H1 (cell line): ENCODE data around the gene SLC26A11. TPM values are rescaled to one million over a fixed set of nuclear protein-coding genes. Genes with fewer than 3 reads are reported as not detected.

Source experiments
- CTCF ChIA-PET: fragments of 300-600 bp; sonication (Branson Sonifier 250); formaldehyde crosslinking; loops from one replicate; lab custom pipeline; 2021; ENCODE audit not compliant: partially characterized antibody; lab: Charles Lee
- POLR2A ChIA-PET: fragments of 300-600 bp; sonication (Branson Sonifier 250); formaldehyde crosslinking; loops from one replicate; lab custom pipeline; 2021; ENCODE audit warnings: inconsistent platforms; ENCODE audit not compliant: partially characterized antibody; lab: Charles Lee
- DNase-seq, 2 experiments: peaks; one replicate each; pipeline versions ENCODE4 v3.0.0 to v3.0.0-alpha.2; 2010 to 2022; ENCODE audit warnings: low spot score in 2 of 2, low read depth in 1 of 2, mixed read lengths in 1 of 2
- FAIRE-seq: peaks from 2 replicates; lab custom pipeline; 2011; peaks lifted over from hg19 to GRCh38; lab: Jason Lieb, UNC
- H2AFZ ChIP-seq: 2 replicates; pipeline ENCODE4 v1.8.1; 2012; ENCODE audit warnings: low read length, inconsistent platforms
- H2AK5ac ChIP-seq: 2 replicates; pipeline ENCODE4 v1.6.1; 2013; ENCODE audit warnings: low read depth, low read length
- H2BK120ac ChIP-seq: replicated peaks from 2 replicates; pipeline ENCODE3; 2013; ENCODE audit warnings: low read depth, low read length, inconsistent platforms
- H2BK12ac ChIP-seq: 2 replicates; pipeline ENCODE4 v1.6.1; 2013; ENCODE audit warnings: low read depth, low read length
- H2BK15ac ChIP-seq: 2 replicates; pipeline ENCODE4 v1.6.1; 2013; ENCODE audit warnings: low read length
- H2BK20ac ChIP-seq: 2 replicates; pipeline ENCODE4 v1.6.1; 2013; ENCODE audit warnings: low read length
- H2BK5ac ChIP-seq: 2 replicates; pipeline ENCODE4 v1.6.1; 2013; ENCODE audit warnings: low read depth, low read length
- H3K14ac ChIP-seq: 2 replicates; pipeline ENCODE4 v1.6.1; 2013; ENCODE audit warnings: inconsistent platforms; ENCODE audit not compliant: insufficient read length
- H3K18ac ChIP-seq: 2 replicates; pipeline ENCODE4 v1.6.1; 2013; ENCODE audit warnings: low read length; ENCODE audit errors: extremely low read depth
- H3K23ac ChIP-seq: 2 replicates; pipeline ENCODE4 v1.6.1; 2013; ENCODE audit warnings: inconsistent platforms; ENCODE audit not compliant: insufficient read length
- H3K23me2 ChIP-seq: 2 replicates; pipeline ENCODE4 v1.6.1; 2013; ENCODE audit warnings: low read depth, low read length
- H3K27ac ChIP-seq: 2 replicates; pipeline ENCODE4 v1.6.1; 2011; ENCODE audit warnings: low read depth, low read length, inconsistent platforms
- H3K27me3 ChIP-seq, 4 experiments: replicated peaks in 1 of 4; 1 replicate in 1 of 4; 2 replicates in 3 of 4; pipeline versions ENCODE4 v1.6.1 to v1.8.1; 2011 to 2013; ENCODE audit warnings: low read length in 3 of 4, mild to moderate bottlenecking in 3 of 4, inconsistent platforms in 2 of 4, mixed read lengths in 2 of 4, moderate library complexity in 1 of 4; ENCODE audit not compliant: control insufficient read depth in 3 of 4, insufficient read depth in 3 of 4; ENCODE audit errors: extremely low read depth in 1 of 4
- H3K36me3 ChIP-seq, 4 experiments: 2 replicates each; pipeline versions ENCODE4 v1.6.1 to v1.8.1; 2011 to 2013; ENCODE audit warnings: mild to moderate bottlenecking in 4 of 4, low read length in 3 of 4, moderate library complexity in 2 of 4, control low read depth in 1 of 4, inconsistent platforms in 1 of 4; ENCODE audit not compliant: insufficient read depth in 4 of 4, control insufficient read depth in 2 of 4
- H3K4ac ChIP-seq: replicated peaks from 2 replicates; pipeline ENCODE3; 2013; ENCODE audit warnings: low read length, low read depth, mixed read lengths, inconsistent platforms; ENCODE audit not compliant: insufficient read length
- H3K4me1 ChIP-seq, 4 experiments: replicated peaks in 1 of 4; 1 replicate in 1 of 4; 2 replicates in 3 of 4; pipeline versions ENCODE4 v1.6.1 to v1.8.1; 2011 to 2013; ENCODE audit warnings: low read length in 3 of 4, inconsistent platforms in 2 of 4, mixed read lengths in 1 of 4; ENCODE audit not compliant: insufficient read depth in 4 of 4, control insufficient read depth in 3 of 4
- H3K4me2 ChIP-seq, 2 experiments: 2 replicates each; pipeline versions ENCODE4 v1.6.1 to v1.8.1; 2011 to 2013; ENCODE audit warnings: low read depth in 2 of 2, low read length in 2 of 2, control low read depth in 1 of 2, inconsistent platforms in 1 of 2, mild to moderate bottlenecking in 1 of 2; ENCODE audit not compliant: insufficient read depth in 1 of 2
- H3K4me3 ChIP-seq, 4 experiments: fragments of 200-600, 300-600 bp in 1 of 4; sonication (generic), shearing (Covaris generic), sonication (Bioruptor Twin) in 1 of 4; 2 replicates each; pipeline versions ENCODE4 v1.5.1 to v1.8.1; 2011 to 2016; ENCODE audit warnings: low read length in 4 of 4, low read depth in 3 of 4, control low read depth in 2 of 4, inconsistent platforms in 2 of 4, mild to moderate bottlenecking in 2 of 4, mixed read lengths in 1 of 4, moderate library complexity in 1 of 4; ENCODE audit not compliant: insufficient read depth in 2 of 4; ENCODE audit errors: extremely low read depth in 1 of 4
- H3K56ac ChIP-seq: replicated peaks from 2 replicates; pipeline ENCODE3; 2013; ENCODE audit warnings: low read depth, mild to moderate bottlenecking, mixed read lengths, low read length, inconsistent platforms; ENCODE audit not compliant: insufficient read length
- H3K79me1 ChIP-seq: 2 replicates; pipeline ENCODE4 v1.6.1; 2013; ENCODE audit warnings: low read depth, low read length, control low read depth
- H3K79me2 ChIP-seq, 2 experiments: 2 replicates each; pipeline versions ENCODE4 v1.6.1 to v1.8.1; 2012 to 2013; ENCODE audit warnings: low read length in 2 of 2, mild to moderate bottlenecking in 2 of 2, inconsistent platforms in 1 of 2; ENCODE audit not compliant: insufficient read depth in 2 of 2, control insufficient read depth in 1 of 2
- H3K9ac ChIP-seq, 4 experiments: replicated peaks in 1 of 4; 1 replicate in 1 of 4; 2 replicates in 3 of 4; pipeline versions ENCODE4 v1.6.1 to v1.8.1; 2011 to 2013; ENCODE audit warnings: low read depth in 3 of 4, low read length in 3 of 4, control low read depth in 2 of 4, mild to moderate bottlenecking in 2 of 4, moderate library complexity in 2 of 4, inconsistent platforms in 1 of 4; ENCODE audit errors: extremely low read depth in 1 of 4
- H3K9me3 ChIP-seq, 2 experiments: 2 replicates each; pipeline versions ENCODE4 v1.6.1 to v1.8.1; 2012 to 2013; ENCODE audit warnings: mild to moderate bottlenecking in 2 of 2, moderate library complexity in 2 of 2, control low read depth in 1 of 2, inconsistent platforms in 1 of 2, low read depth in 1 of 2, low read length in 1 of 2, mixed read lengths in 1 of 2; ENCODE audit not compliant: insufficient read depth in 2 of 2
- H4K20me1 ChIP-seq, 2 experiments: replicated peaks in 1 of 2; 2 replicates each; pipeline versions ENCODE3 to v1.8.1; 2011 to 2013; ENCODE audit warnings: inconsistent platforms in 2 of 2, low read length in 2 of 2, mild to moderate bottlenecking in 1 of 2; ENCODE audit not compliant: insufficient read depth in 2 of 2, control insufficient read depth in 1 of 2
- H4K5ac ChIP-seq: 2 replicates; pipeline ENCODE4 v1.6.1; 2013; ENCODE audit warnings: low read length, low read depth, mixed read lengths, inconsistent platforms; ENCODE audit not compliant: insufficient read length
- H4K8ac ChIP-seq: 2 replicates; pipeline ENCODE4 v1.8.0; 2013; ENCODE audit warnings: mild to moderate bottlenecking, moderate library complexity, low read length, inconsistent platforms; ENCODE audit not compliant: insufficient read depth; ENCODE audit errors: extremely low read depth
- H4K91ac ChIP-seq: replicated peaks from 2 replicates; pipeline ENCODE3; 2013; ENCODE audit warnings: low read length, mixed read lengths, inconsistent platforms; ENCODE audit not compliant: insufficient read length
- ASH2L ChIP-seq: fragments of 200-600, 300-600 bp; sonication (generic); IDR thresholded peaks from one replicate; pipeline ENCODE4 v1.7.1; 2017; ENCODE audit warnings: low read length
- BACH1 ChIP-seq: IDR thresholded peaks from 2 replicates; pipeline ENCODE4 v1.6.1; 2012; ENCODE audit warnings: low read length, improper control_type of control experiment
- CBX8 ChIP-seq: fragments of 300-800, 300-1000 bp; sonication (generic); IDR thresholded peaks from 2 replicates; pipeline ENCODE4 v1.7.1; 2016; ENCODE audit warnings: low read depth, low read length, borderline replicate concordance
- CTBP2 ChIP-seq: IDR thresholded peaks from 2 replicates; pipeline ENCODE4 v1.7.0; 2011; ENCODE audit warnings: borderline replicate concordance, mild to moderate bottlenecking, moderate library complexity, mixed read lengths, low read length; ENCODE audit not compliant: insufficient read depth, insufficient read length
- EP300 ChIP-seq, 2 experiments: IDR thresholded peaks; 1 replicate in 1 of 2; 2 replicates in 1 of 2; pipeline ENCODE4 v1.6.1; 2011 to 2012; ENCODE audit warnings: low read depth in 2 of 2, low read length in 2 of 2, mild to moderate bottlenecking in 2 of 2, borderline replicate concordance in 1 of 2, inconsistent platforms in 1 of 2, moderate library complexity in 1 of 2
- GABPA ChIP-seq: IDR thresholded peaks from 2 replicates; pipeline ENCODE4 v1.6.1; 2011; ENCODE audit warnings: mild to moderate bottlenecking, low read length, moderate library complexity, borderline replicate concordance; ENCODE audit not compliant: insufficient read depth
- GTF2F1 ChIP-seq: IDR thresholded peaks from 2 replicates; pipeline ENCODE4 v1.6.1; 2012; ENCODE audit warnings: low read depth, low read length, improper control_type of control experiment, borderline replicate concordance
- HDAC6 ChIP-seq: IDR thresholded peaks from one replicate; pipeline ENCODE4 v1.7.1; 2012; ENCODE audit warnings: low read depth, mild to moderate bottlenecking, inconsistent platforms, low read length, moderate library complexity
- KDM4A ChIP-seq: IDR thresholded peaks from one replicate; pipeline ENCODE4 v1.7.1; 2012; ENCODE audit warnings: low read depth, mild to moderate bottlenecking, moderate library complexity, low read length, inconsistent platforms; ENCODE audit not compliant: severe bottlenecking
- POLR2AphosphoS5 ChIP-seq: IDR thresholded peaks from 2 replicates; pipeline ENCODE4 v1.6.1; 2011; ENCODE audit warnings: low read depth, low read length
- RFX5 ChIP-seq: IDR thresholded peaks from 2 replicates; pipeline ENCODE4 v1.6.1; 2011; ENCODE audit warnings: low read depth, low read length, improper control_type of control experiment, borderline replicate concordance
- WGBS, 2 experiments: shearing (Covaris generic) in 1 of 2; methylation state at CpG; one replicate each; pipeline versions ENCODE4 v1.1.6 to v1.1.7; 2013 to 2015; ENCODE audit warnings: low lambda C conversion rate in 2 of 2, mixed read lengths in 2 of 2, inconsistent platforms in 1 of 2, low coverage in 1 of 2, missing lambda C conversion rate in 1 of 2; ENCODE audit not compliant: insufficient replicate concordance in 2 of 2, insufficient coverage in 1 of 2, insufficient read length in 1 of 2; ENCODE audit errors: extremely low coverage in 1 of 2, missing lambda C conversion rate in 1 of 2; 5-methylcytosine and 5-hydroxymethylcytosine counted together
- polyA plus RNA-seq, 7 experiments: library from polyadenylated mRNA; depleted of rRNA in 3 of 7; stranded (reverse) in 5 of 7; unstranded in 2 of 7; fragments of >200 nt in 5 of 7; fragments of 200-250 nt in 2 of 7; gene quantifications; 1 replicate in 5 of 7; 2 replicates in 1 of 7; 4 replicates in 1 of 7; pipeline versions ENCODE4 v1.2.1 to v1.2.3, GENCODE V29; 2011 to 2013; ENCODE audit warnings: missing spikeins in 2 of 7, mixed read lengths in 2 of 7
- total RNA-seq: library from RNA; stranded (reverse); fragmentation: NEBNext Ultra II Directional; extraction: Animal tissue kit (Norgen Biotek cat#: 25700); gene quantifications from 2 replicates; pipeline ENCODE4 v1.2.1, GENCODE V29; 2021

SLC26A11 gene
- total and polyA plus RNA-seq, 2 of the 8 experiments (the other 6 are each of a cell fraction or from before 2014, with no cell fraction given): 15.5 to 25.9 TPM

GRCh38 chr17:80242505-80242904 lies 22.3 kb downstream of the SLC26A11 start:
- Histone ChIP-seq H3K9ac (no peak overlapping the region), H2BK20ac (no peak overlapping the region), H2BK120ac (no peak overlapping the region), H3K9me3 (no peaks in the 10 kb centered on the region; a peak in 1 of 4 replicates)
- no peak for TF ChIP-seq GABPA
- TF ChIP-seq KDM4A: no peak
- no peak for TF ChIP-seq CTBP2
- no peak for TF ChIP-seq EP300 (IDR thresholded peaks at IDR 0.05; ENCODE audit: borderline replicate concordance in 1 of 2, low read depth in 2 of 2, low read length in 2 of 2)
- TF ChIP-seq HDAC6: no peak
- TF ChIP-seq RFX5: no peak
- no peak for TF ChIP-seq ASH2L
- TF ChIP-seq POLR2AphosphoS5: no peak
- no peak for TF ChIP-seq CBX8
- TF ChIP-seq GTF2F1: no peak
- no peak for TF ChIP-seq BACH1
- TF ChIP-seq, all 59 proteins: peak for 0
- no peak overlapping the region for H3K4ac ChIP-seq
- FAIRE-seq (no peak), DNase-seq (no peak)
- no peak overlapping the region for H3K23ac ChIP-seq
- WGBS, 2 experiments: 89% methylated on average over 12 of the region's 14 CpGs; no CpG with 5 or more reads in 1 of the 2 experiments
- H3K4me2 ChIP-seq: no peak overlapping the region
- H3K56ac ChIP-seq: no peak overlapping the region
- H3K79me1 ChIP-seq: no peaks in the 10 kb centered on the region
- H4K20me1 ChIP-seq: peaks cover 0 to 3% of the 10 kb centered on the region in 2 experiments
- no peaks in the 10 kb centered on the region for H3K4me1 ChIP-seq
- ChIA-PET POLR2A (interaction anchor here (2.1 kb wide), 1 partner anchor 13 kb away, joined by 4 read pairs; no protein-coding TSS in a partner anchor), CTCF (interaction anchor here (0.9 kb wide), 1 partner anchor 17 kb away, joined by 4 read pairs; no protein-coding TSS in a partner anchor)
- no peak overlapping the region for H2BK15ac ChIP-seq
- H3K18ac ChIP-seq: no peak overlapping the region
- no peak overlapping the region for H3K4me3 ChIP-seq
- H2AK5ac ChIP-seq: no peak overlapping the region
- H4K8ac ChIP-seq: no peak overlapping the region
- H3K79me2 ChIP-seq: no peaks in the 10 kb centered on the region
- H3K36me3 ChIP-seq: peaks cover 0 to 8% (median 5%) of the 10 kb centered on the region in 4 experiments; a peak in 5 of 8 replicates
- H3K23me2 ChIP-seq: no peaks in the 10 kb centered on the region
- no peak overlapping the region for H2AFZ ChIP-seq
- no peak overlapping the region for H4K5ac ChIP-seq
- H4K91ac ChIP-seq: no peak overlapping the region
- H3K27me3 ChIP-seq: no peaks in the 10 kb centered on the region
- H2BK12ac ChIP-seq: no peak overlapping the region
- H3K27ac ChIP-seq: no peak overlapping the region
- H3K14ac ChIP-seq: no peak overlapping the region
- no peak overlapping the region for H2BK5ac ChIP-seq
